Stimulated activated CD4-positive, alpha-beta T cell treated with anti-CD3 and anti-CD28 coated beads, Interleukin-1b, Interleukin-23, amount 100 ng/mL, for 4 hours (primary cell): ENCODE measurements around the gene GLMP.

Source experiments
- DNase-seq, 2 donors: peaks; one replicate each; pipeline ENCODE4 v3.0.0-alpha.2; 2020; ENCODE audit warnings: low read depth in 2 of 2

GLMP gene

GRCh38 chr1:156249593-156249992 is 45.9 kb downstream of the GLMP start:
- no peak for DNase-seq

DNA sequence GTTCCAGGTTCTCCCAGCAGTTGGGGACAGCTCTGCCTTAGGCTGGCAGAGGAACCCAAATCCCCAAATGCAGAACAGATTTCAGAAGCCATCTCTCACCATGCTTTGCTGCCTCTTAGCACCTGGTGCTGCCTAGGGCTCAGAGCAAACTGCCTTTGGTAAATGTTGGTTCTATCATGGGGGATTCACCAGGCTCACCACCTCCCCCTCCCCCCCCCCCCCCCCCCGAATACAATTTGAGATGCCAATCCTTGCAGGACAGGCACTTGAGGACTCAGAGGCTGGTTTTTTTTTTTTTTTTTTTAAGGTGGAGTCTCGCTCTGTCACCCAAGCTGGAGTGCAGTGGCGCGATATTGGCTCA is 47.2 kb downstream of the GLMP start:
- DNase-seq, result no peak

- no peak for DNase-seq
Measured at GRCh38 chr1:156247460-156248322, 47.8 kb downstream of the GLMP start, which contains the start of gene PAQR6. Gene PAQR6, minus strand, starts transcription at chr1:156248056. Its CDS starts 1,325 bp downstream, at chr1:156246731.

GRCh38 chr1:156246781-156247459 is 48.6 kb downstream of the GLMP start:
- DNase-seq, result no peak

DNA sequence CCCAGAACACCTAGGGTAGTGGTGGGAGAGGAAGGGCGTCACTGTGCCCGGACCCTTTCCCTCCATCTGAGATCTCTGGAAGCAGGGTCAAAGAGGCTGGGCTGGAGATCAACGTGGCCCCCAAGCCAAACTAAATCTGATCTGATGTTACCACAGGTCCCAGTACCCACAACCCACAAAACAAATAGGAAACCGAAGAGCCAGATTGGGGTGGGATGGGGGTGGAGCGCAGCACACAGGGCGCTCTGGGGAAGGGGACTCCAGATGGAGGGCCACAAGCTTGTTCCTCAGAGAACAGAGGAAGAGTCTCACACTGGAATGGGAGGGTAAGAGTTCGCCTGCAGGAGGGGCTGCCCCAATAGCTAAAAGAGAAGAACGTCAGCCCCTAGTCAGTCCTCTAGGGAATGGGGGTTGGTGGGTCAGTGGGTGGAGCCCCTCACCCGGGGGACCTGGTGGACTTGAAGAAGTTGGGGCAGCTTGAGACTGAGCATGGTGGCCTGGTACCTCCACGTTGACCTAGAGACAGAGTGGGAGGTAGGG is 49.2 kb downstream of the GLMP start:
- DNase-seq, result no peak

DNA sequence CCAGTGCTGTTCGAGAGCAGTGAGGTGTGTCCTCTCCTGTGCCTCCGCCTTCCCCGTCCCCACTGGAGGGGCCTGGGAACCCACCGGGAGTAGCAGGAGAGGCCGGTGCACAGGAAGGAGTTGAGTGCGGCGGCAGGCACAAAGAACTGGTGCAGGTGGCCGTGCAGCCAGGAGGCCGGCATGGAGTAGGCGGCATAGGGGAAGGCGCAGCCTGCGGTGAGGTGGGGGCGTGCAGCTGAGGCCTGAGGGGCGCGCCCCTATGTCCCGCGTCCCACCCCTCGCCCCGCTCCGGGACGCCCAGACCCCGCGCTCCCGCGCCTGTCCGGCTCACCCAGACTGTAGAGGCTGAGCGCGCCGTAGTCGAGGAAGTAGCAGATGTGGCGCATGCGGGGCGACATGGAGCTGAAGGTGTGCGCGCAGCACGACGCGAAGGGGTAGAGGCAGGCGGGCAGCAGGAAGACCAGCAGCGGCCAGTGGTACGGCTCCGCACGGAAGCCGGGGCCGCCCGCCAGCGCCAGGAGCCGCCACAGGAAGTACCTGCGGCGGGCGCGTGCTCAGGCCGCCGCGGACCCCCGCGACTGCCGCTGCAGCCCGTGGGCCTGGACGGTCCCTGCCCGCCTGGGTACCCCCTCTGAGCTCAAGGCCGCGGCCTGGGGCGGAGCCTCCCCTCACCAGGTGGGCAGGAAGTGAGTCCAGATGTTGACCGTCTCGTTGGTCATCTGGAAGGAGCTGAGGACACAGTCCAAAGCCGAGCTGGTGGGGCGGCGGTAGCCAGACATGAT is 49.8 kb downstream of the GLMP start:
- no peak for DNase-seq

- no peak for DNase-seq
Measured at GRCh38 chr1:156244712-156245111, 50.8 kb downstream of the GLMP start.

DNA sequence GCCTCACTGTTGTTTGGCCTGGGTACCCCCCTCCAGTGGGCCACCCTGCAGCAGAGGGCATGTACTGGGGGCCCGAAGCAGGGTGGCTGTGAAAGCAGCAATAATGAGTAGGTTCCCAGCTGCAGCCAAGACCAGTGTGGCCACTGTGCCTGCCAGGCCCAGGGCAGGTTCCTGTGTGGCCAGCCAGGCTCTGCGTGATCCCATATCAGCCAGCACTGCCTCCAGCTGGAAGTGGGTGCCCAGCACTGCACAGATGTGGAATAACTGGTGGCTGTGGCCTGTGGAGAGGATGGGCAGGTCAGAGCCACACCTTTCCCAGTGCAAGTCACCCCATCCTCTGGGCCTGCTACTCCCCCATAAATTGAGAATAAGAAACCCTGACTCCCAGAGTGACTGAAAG is 51.4 kb downstream of the GLMP start:
- DNase-seq, result no peak

DNA sequence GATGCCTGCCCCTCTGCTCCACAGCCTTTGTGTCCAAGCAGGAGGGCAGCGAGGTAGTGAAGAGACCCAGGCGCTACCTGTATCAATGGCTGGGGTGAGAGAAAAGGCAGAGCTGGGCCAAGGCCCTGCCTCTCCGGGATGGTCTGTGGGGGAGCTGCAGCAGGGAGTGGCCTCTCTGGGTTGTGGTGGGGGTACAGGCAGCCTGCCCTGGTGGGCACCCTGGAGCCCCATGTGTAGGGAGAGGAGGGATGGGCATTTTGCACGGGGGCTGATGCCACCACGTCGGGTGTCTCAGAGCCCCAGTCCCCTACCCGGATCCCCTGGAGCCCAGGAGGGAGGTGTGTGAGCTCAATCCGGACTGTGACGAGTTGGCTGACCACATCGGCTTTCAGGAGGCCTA is 52.7 kb downstream of the GLMP start:
- DNase-seq, result no peak
